ENCODE results near the gene PMM1.

PMM1 gene

DNA sequence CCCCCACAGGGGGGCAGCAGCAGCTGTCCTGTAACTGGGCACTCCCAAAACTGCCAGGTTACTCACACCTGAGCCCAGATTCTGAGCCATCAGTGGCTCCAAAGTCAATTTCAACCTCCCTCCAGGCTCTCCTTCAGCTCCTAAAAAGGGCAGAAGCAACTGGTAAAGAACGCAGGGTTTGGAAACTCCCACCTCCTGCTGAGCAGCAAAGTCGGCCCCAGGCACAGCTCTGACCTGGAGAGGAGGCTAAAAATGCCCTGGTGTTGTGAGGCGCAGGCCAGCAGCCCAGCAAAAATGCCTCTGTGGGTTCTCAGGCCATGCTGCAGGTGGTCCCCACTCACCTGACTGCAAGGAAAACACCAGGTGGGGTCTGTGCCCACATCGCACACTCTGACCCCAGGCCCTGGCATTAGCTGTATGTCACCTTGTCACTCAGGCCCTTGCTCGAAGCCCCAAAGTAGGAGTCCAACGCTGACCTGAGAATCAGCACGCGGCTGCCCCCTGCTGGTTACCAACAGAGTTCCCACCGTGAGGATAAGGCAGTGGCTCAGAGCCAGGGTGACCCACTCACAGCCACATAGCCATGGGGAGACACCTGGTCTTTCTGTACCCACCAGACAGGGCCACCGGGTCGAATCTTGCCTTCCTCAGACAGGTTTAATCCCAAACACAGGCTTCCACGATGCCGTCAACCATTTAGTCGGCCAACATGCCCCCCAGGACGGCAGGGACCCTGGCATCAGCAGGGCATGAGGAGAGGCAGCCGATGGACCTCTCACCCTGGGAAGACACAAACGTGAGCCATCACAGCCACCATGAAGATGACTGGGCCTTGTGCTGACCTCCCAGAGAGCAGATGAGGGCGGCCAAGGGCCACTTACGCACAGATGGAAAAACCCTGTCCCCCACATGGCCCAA lies 56.5 kb downstream of the PMM1 start:
- no peak for DNase-seq (ENCODE audit: low spot score)
- no peak overlapping the region for H3K4me3 ChIP-seq (ENCODE audit: severe bottlenecking)

DNA sequence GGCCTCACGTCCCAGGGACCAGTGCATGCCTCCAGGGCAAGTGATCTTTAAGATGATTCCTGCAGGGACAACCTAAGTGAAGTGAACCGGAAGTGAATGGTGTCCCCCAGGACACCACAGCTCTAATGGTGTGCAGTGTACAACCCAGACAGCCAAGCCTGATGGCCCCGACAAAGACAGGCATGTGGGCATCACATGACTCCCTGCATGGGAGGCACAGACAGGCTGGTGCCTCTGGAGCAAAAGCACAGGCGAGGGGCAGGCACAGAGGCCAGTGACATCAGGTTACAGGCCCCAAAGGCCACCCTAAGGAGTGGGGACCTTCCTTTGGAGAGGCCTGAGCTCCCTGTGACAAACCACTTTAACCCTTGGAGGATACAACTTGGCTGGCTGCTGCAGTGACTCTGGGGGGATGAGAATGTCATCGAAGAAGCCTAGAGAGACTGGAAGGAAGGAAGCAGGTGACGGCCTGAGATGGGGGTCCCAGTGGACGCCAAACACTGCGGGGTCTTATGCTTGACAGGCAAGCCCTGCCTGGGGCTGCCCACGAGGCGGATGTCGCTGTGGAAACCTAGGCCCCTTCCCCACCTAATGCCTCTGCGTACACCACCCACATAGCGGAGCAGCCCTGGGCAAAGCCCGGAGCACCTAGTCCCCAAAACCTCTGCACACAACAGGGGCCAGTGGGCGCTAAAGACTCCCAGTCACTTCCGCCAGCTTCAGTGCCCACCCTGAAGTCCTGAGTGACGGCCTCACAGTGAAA lies 57.7 kb downstream of the PMM1 start:
- no peaks in the 10 kb centered on the region for H3K27me3 ChIP-seq (ENCODE audit: insufficient read depth, poor library complexity, severe bottlenecking)
- H3K9me3 ChIP-seq (ENCODE audit: severe bottlenecking), result no peaks in the 10 kb centered on the region
- DNase-seq (ENCODE audit: low spot score) (no peak), ATAC-seq (ENCODE audit: low read depth) (no peak)
- no peak overlapping the region for H3K4me3 ChIP-seq (ENCODE audit: severe bottlenecking)
- TF ChIP-seq, protein P1, sequence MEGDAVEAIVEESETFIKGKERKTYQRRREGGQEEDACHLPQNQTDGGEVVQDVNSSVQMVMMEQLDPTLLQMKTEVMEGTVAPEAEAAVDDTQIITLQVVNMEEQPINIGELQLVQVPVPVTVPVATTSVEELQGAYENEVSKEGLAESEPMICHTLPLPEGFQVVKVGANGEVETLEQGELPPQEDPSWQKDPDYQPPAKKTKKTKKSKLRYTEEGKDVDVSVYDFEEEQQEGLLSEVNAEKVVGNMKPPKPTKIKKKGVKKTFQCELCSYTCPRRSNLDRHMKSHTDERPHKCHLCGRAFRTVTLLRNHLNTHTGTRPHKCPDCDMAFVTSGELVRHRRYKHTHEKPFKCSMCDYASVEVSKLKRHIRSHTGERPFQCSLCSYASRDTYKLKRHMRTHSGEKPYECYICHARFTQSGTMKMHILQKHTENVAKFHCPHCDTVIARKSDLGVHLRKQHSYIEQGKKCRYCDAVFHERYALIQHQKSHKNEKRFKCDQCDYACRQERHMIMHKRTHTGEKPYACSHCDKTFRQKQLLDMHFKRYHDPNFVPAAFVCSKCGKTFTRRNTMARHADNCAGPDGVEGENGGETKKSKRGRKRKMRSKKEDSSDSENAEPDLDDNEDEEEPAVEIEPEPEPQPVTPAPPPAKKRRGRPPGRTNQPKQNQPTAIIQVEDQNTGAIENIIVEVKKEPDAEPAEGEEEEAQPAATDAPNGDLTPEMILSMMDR (IDR thresholded peaks at IDR 0.05; ENCODE audit: poor library complexity, severe bottlenecking), result no peak
- H3K4me1 ChIP-seq (ENCODE audit: insufficient read depth, poor library complexity, severe bottlenecking), result no peaks in the 10 kb centered on the region
- H3K27ac ChIP-seq (ENCODE audit: poor library complexity, severe bottlenecking), result no peak overlapping the region
- H3K36me3 ChIP-seq (ENCODE audit: low read depth), result peaks cover 71% of the 10 kb centered on the region

More for the DNA sequence above, 56.5 kb downstream of the PMM1 start:
- no peaks in the 10 kb centered on the region for H3K4me1 ChIP-seq (ENCODE audit: insufficient read depth, poor library complexity, severe bottlenecking)
- TF ChIP-seq, protein P1 (IDR thresholded peaks at IDR 0.05; ENCODE audit: poor library complexity, severe bottlenecking), result peak; percentile 66
- no peaks in the 10 kb centered on the region for H3K27me3 ChIP-seq (ENCODE audit: insufficient read depth, poor library complexity, severe bottlenecking)
- no peak; the same call in 2 of the 3 replicates for ATAC-seq (ENCODE audit: low read depth)
- no peaks in the 10 kb centered on the region for H3K9me3 ChIP-seq (ENCODE audit: severe bottlenecking)
- peaks cover 59% of the 10 kb centered on the region for H3K36me3 ChIP-seq (ENCODE audit: low read depth)
- H3K27ac ChIP-seq (ENCODE audit: poor library complexity, severe bottlenecking), result no peak overlapping the region

DNA sequence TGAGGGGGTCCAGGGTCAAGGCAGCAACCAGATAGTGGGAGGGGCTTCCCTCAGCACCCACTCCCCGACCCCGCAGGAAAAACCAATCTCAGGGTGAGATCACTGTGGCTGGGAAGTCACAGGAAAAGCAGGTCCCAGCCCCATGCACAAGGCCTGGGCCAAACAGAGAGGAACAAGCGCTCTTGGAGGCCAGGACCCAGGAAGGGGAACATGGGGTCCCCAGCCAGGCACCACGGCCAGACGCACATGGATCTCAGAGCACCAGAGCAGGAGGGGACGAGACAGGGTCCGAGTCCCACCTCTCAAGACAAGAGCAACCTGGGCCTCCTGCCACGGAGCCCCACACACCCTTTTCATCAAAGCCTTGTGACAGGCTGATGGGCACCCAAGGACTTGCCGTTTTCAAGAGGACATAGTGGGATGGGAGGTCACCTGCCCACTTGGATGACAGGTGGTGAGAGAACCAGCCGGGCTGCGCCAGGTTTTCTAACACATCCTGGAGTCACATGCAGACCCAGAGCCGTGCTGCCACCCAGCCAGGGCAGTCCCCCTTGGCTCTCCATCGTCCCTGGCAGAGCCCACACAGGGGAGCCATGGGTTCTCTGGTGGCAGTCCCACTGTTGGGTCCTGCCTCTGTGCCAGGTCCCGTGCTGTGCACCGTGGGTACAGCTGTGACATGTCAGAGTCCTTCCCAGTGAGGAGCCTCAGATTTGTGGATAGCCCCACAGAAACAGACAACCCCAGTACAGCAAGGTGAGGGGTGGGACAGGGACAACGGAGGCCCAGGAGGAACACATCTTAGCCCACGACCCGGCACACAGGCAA lies 58.5 kb downstream of the PMM1 start:
- H3K36me3 ChIP-seq (ENCODE audit: low read depth), result peaks cover 79% of the 10 kb centered on the region

DNA sequence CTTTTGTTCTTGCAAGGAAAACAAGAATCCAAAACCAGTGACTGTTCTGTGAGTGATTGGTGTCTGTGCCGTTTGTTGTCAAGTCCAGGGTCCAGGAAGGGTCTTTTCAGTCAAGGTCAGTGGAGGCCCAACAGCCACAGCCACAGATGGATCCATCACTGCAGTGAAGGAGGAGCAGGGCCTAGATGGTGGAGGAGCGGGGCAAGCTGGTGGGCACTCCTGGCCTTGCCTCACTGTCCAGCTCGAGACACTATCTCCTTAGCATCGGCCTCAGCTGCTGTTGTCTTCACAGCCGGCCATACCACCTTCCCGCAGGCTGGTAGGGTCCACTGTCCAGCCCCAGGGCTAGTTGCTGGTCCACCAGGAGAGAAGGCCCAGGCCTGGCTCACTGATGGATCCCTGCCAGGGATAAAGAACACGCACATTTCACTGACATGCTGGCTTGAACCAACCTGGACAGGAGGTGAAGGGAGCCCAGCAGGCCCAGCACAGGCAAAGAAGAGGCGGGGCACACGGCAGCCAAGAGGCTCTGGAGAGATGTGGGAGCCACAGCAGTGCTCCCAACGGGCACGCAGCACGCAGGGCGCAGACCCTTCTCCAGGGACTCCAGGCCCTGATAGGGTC lies 60.6 kb downstream of the PMM1 start:
- DNase-seq (ENCODE audit: low spot score) (no peak), ATAC-seq (ENCODE audit: low read depth) (no peak)
- H3K27me3 ChIP-seq (ENCODE audit: insufficient read depth, poor library complexity, severe bottlenecking), result no peaks in the 10 kb centered on the region
- TF ChIP-seq, protein P1 (IDR thresholded peaks at IDR 0.05; ENCODE audit: poor library complexity, severe bottlenecking), result no peak
- H3K36me3 ChIP-seq (ENCODE audit: low read depth), result peaks cover 81% of the 10 kb centered on the region
- H3K27ac ChIP-seq (ENCODE audit: poor library complexity, severe bottlenecking), result no peak overlapping the region
- H3K4me1 ChIP-seq (ENCODE audit: insufficient read depth, poor library complexity, severe bottlenecking), result no peaks in the 10 kb centered on the region
- no peak overlapping the region for H3K4me3 ChIP-seq (ENCODE audit: severe bottlenecking)
- H3K9me3 ChIP-seq (ENCODE audit: severe bottlenecking), result no peaks in the 10 kb centered on the region

More for the DNA sequence above, 58.5 kb downstream of the PMM1 start:
- no peak overlapping the region for H3K27ac ChIP-seq (ENCODE audit: poor library complexity, severe bottlenecking)
- H3K4me1 ChIP-seq (ENCODE audit: insufficient read depth, poor library complexity, severe bottlenecking), result no peaks in the 10 kb centered on the region
- TF ChIP-seq, protein P1 (IDR thresholded peaks at IDR 0.05; ENCODE audit: poor library complexity, severe bottlenecking), result no peak
- H3K4me3 ChIP-seq (ENCODE audit: severe bottlenecking), result no peak overlapping the region
- ATAC-seq (ENCODE audit: low read depth) (no peak), DNase-seq (ENCODE audit: low spot score) (no peak)
- H3K9me3 ChIP-seq (ENCODE audit: severe bottlenecking), result no peaks in the 10 kb centered on the region
- H3K27me3 ChIP-seq (ENCODE audit: insufficient read depth, poor library complexity, severe bottlenecking), result no peaks in the 10 kb centered on the region
